Head of caudate nucleus (tissue), 42 donors: ENCODE results near the gene TBL3.
"Not testable (repeated sequence)": the region's sequence is repeated elsewhere in the genome, so short reads cannot be mapped to it uniquely, and the experiment has no call there.

Experiments
- DNase-seq, 42 donors: peaks; one replicate each; pipeline versions ENCODE4 v3.0.0 to v3.0.0-alpha.2; 2020 to 2021; ENCODE audit warnings: mixed read lengths in 7 of 42
- intact Hi-C: fragments of 100-400 bp; cut with DNase I; formaldehyde crosslinking; loops from one replicate; pipeline ENCODE4 v1.15.0; 2022

TBL3 gene

GRCh38 chr16:1961651-1962067 lies 10.2 kb upstream of the TBL3 start:
- intact Hi-C loops: no loop called here
- no peak for DNase-seq

GRCh38 chr16:1962161-1963153 lies 9.4 kb upstream of the TBL3 start:
- intact Hi-C loops, DNase-seq: not testable (repeated sequence)

GRCh38 chr16:1963806-1964505 lies 7.9 kb upstream of the TBL3 start:
- peak in 3 of 42 donors; percentile 19 to 43 (median 30) for DNase-seq
- intact Hi-C loops: no loop called here

GRCh38 chr16:1964506-1965395 lies 7.1 kb upstream of the TBL3 start, which contains the start of gene RPS2:
TSS of gene RPS2 (minus strand) at chr16:1964826. CDS start at chr16:1964625, 201 bp downstream.
- peak; percentile 96 to 100 (median 99) for DNase-seq
- intact Hi-C loops: no loop called here

- no peak for DNase-seq
- intact Hi-C loops: no loop called here
Measured at GRCh38 chr16:1965396-1966001, 6.4 kb upstream of the TBL3 start.

GRCh38 chr16:1966460-1966859 lies 5.4 kb upstream of the TBL3 start, which contains the start of gene RNF151:
TSS of gene RNF151 (plus strand) at chr16:1966856. CDS start at chr16:1966882, 26 bp downstream.
- intact Hi-C loops: no loop called here
- no peak for DNase-seq

- intact Hi-C loops: no loop called here
- DNase-seq: peak in 39 of 42 donors; percentile 43 to 93 (median 73)
Measured at GRCh38 chr16:1968146-1968953, 3.5 kb upstream of the TBL3 start.

- intact Hi-C loops: no loop called here
- peak in 5 of 42 donors; percentile 34 to 46 (median 43) for DNase-seq
Measured at GRCh38 chr16:1972490-1972877, 631 bp downstream of the TBL3 start.

- no peak for DNase-seq
- intact Hi-C loops: no loop called here
Measured at GRCh38 chr16:1973461-1974156, 1.8 kb downstream of the TBL3 start.

GRCh38 chr16:1974157-1975070 lies 2.6 kb downstream of the TBL3 start:
- DNase-seq: no peak
- intact Hi-C loops: no loop called here

GRCh38 chr16:1975432-1976215 lies 3.8 kb downstream of the TBL3 start:
- intact Hi-C loops: no loop called here

GRCh38 chr16:1976216-1976520 lies 4.3 kb downstream of the TBL3 start:
- intact Hi-C loops: no loop called here
- no peak for DNase-seq

More at GRCh38 chr16:1975432-1976215, 3.8 kb downstream of the TBL3 start:
- DNase-seq: no peak

- no peak for DNase-seq
- intact Hi-C loops: no loop called here
Measured at GRCh38 chr16:1976951-1977874, 5.4 kb downstream of the TBL3 start.

- intact Hi-C loops: no loop called here
- DNase-seq: no peak
Measured at GRCh38 chr16:1977875-1978268, 6.0 kb downstream of the TBL3 start.
